ENCODE measurements around the gene PIGQ. TPM values are rescaled to one million over a fixed set of nuclear protein-coding genes. Genes with fewer than 3 reads are reported as not detected.

PIGQ gene
- polyA plus RNA-seq, 4 donors: 28.0 to 89.7 (median 50.2) TPM

- no peak for DNase-seq (ENCODE audit: low read depth in 4 of 4, low spot score in 3 of 4)
Measured at GRCh38 chr16:625117-625976, 55.6 kb downstream of the PIGQ start.

GRCh38 chr16:625977-626765 lies 56.4 kb downstream of the PIGQ start:
- no peak for DNase-seq (ENCODE audit: low read depth in 4 of 4, low spot score in 3 of 4)

GRCh38 chr16:626787-627453 lies 57.2 kb downstream of the PIGQ start:
- DNase-seq (ENCODE audit: low read depth in 4 of 4, low spot score in 3 of 4): no peak

GRCh38 chr16:627454-628239 lies 57.9 kb downstream of the PIGQ start:
- no peak for DNase-seq (ENCODE audit: low read depth in 4 of 4, low spot score in 3 of 4)

- DNase-seq (ENCODE audit: low read depth in 4 of 4, low spot score in 3 of 4): no peak
Measured at GRCh38 chr16:628321-629061, 58.7 kb downstream of the PIGQ start.

- DNase-seq (ENCODE audit: low read depth in 4 of 4, low spot score in 3 of 4): no peak
Measured at GRCh38 chr16:629185-629832, 59.5 kb downstream of the PIGQ start.

GRCh38 chr16:629833-630248 lies 60.1 kb downstream of the PIGQ start:
- DNase-seq (ENCODE audit: low read depth in 4 of 4, low spot score in 3 of 4): no peak

- no peak for DNase-seq (ENCODE audit: low read depth in 4 of 4, low spot score in 3 of 4)
Measured at GRCh38 chr16:630249-630814, 60.6 kb downstream of the PIGQ start.

- no peak for DNase-seq (ENCODE audit: low read depth in 4 of 4, low spot score in 3 of 4)
Measured at GRCh38 chr16:630815-631405, 61.1 kb downstream of the PIGQ start, which contains the start of gene WFIKKN1. Gene WFIKKN1, plus strand, starts transcription at chr16:630985. Its CDS starts 269 bp downstream, at chr16:631254.

GRCh38 chr16:631808-632358 lies 62.1 kb downstream of the PIGQ start:
- DNase-seq (ENCODE audit: low read depth in 4 of 4, low spot score in 3 of 4): no peak

GRCh38 chr16:632486-633335 lies 62.9 kb downstream of the PIGQ start:
- DNase-seq (ENCODE audit: low read depth in 4 of 4, low spot score in 3 of 4): no peak

GRCh38 chr16:633336-634050 lies 63.7 kb downstream of the PIGQ start:
- DNase-seq (ENCODE audit: low read depth in 4 of 4, low spot score in 3 of 4): no peak

All from left renal pelvis (tissue), 4 donors.